Amniotic epithelial cell (primary cell): Measurements from ENCODE around the gene RNF130.
"Not testable (repeated sequence)": the region's sequence is repeated elsewhere in the genome, so short reads cannot be mapped to it uniquely, and the experiment has no call there.

Source experiments
- DNase-seq: peaks from one replicate; pipeline ENCODE4 v3.0.0-alpha.2; 2010; ENCODE audit warnings: low read depth

The RNF130 gene

GRCh38 chr5:180018347-180019060, 53.1 kb downstream of the RNF130 start:
- peak; percentile 51 for DNase-seq

DNA sequence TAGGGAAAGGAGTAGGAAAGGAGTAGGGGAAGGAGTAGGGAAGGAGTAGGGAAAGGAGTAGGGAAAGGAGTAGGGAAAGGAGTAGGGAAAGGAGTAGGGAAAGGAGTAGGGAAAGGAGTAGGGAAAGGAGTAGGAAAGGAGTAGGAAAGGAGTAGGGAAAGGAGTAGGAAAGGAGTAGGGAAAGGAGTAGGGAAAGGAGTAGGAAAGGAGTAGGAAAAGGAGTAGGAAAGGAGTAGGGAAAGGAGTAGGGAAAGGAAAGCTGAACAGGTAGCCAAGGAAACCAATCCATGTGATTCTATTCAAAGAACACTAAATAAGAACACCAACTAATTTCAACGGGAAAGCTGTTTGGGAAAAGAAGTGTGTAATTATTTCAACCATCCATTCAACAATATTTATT, 56.0 kb downstream of the RNF130 start:
- not testable (repeated sequence) for DNase-seq

DNA sequence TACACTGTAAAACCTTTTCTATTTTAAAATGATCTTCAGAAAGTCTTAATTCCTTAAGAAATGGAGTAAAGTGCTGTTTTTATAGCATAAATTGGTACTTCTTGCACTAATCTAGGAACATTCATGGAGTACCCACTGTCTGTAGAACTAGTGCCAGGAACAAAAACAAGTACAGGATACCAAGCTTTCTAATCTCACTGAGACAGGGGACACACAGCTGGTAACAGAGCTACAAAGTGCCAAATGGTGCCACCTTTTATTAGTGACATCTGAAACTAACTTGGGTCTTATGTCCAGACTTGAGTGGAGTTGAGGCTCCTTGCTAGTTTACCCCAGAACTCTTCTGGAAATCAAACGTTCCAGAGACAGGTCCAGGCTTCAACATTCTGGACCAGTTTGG, 57.9 kb downstream of the RNF130 start:
- DNase-seq, result no peak

DNA sequence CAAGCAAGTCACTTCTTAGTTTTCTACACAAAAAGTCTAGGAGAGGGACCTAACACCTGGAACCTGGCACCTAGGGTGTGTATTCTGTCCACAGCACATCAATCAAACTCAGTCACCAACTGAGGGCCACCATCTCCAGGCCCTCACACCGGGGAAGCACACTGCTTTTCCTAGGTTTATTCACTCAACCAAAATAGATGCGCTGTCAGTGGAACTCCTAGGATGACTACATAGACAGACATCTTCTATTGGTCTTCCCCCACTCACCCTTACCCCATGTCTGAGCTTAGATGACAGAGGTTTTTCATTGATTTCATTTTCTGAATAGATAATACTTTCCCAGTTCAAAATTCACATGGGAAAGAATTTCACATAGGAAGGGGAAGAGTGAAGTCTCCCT, 59.2 kb downstream of the RNF130 start:
- DNase-seq, result no peak

DNA sequence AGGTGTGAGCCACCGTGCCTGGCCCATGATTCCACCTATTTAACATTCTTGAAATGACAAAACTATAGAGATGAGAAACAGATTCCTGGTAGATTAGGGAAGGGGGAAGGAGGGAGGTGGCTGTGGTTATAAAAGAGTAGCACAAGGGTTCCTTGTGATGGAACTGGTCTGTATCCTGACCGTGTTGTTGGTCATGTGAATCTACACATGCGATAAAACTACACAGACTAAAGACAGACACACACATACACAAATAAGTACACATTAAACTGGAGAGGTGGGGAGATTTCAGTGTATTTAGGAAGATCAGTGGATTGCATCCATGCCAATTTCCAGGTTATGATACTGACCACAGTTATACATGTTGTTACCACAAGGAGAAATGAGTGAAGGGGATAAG, 60.9 kb downstream of the RNF130 start:
- no peak for DNase-seq

- DNase-seq, result no peak
Observed at GRCh38 chr5:180009581-180009980, 62.0 kb downstream of the RNF130 start.

- DNase-seq, result no peak
Observed at GRCh38 chr5:180008433-180008832, 63.1 kb downstream of the RNF130 start.

- no peak for DNase-seq
Observed at GRCh38 chr5:180007582-180007981, 64.0 kb downstream of the RNF130 start.

GRCh38 chr5:180006141-180006540, 65.4 kb downstream of the RNF130 start:
- DNase-seq, result peak; percentile 44

DNA sequence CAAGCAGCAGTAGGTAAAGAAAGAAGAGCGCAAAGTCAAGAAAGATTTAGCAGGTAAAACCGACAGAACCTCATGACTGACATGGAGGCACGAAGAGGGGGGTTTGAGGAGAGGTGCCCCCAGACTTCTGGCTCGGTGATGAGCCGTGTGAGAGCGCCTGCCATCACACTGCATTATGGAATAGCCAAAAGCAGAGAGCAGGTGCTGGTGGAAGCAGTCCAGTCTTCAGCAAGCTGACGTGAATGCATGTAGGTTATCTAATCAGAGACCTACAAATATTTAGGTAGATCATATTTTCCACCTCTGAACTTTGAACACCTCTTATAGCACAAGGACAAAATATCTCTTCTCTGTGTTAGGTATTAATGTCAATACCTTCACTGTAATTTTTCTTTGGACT, 68.4 kb downstream of the RNF130 start:
- DNase-seq, result no peak

DNA sequence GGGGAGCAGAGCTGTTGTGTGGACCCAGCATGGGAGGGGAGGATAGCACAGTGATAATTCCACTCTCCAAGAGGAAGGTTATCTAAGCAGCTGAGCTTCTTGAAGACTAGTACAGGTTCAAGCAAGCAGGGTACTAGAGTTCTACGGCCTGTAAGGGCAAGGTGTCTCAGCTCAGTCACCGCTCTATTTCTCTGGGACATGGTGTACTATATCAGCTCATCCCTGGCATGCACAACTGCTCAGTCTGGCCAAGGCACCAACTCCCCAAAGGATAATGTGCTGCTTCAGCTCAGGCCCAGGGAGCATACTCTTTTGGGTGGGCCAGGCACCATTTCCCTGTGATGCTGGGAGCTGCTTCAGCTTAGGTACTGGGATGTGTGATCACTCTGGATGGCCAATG, 69.8 kb downstream of the RNF130 start:
- DNase-seq, result no peak

- no peak for DNase-seq
Observed at GRCh38 chr5:180001136-180001535, 70.4 kb downstream of the RNF130 start.

DNA sequence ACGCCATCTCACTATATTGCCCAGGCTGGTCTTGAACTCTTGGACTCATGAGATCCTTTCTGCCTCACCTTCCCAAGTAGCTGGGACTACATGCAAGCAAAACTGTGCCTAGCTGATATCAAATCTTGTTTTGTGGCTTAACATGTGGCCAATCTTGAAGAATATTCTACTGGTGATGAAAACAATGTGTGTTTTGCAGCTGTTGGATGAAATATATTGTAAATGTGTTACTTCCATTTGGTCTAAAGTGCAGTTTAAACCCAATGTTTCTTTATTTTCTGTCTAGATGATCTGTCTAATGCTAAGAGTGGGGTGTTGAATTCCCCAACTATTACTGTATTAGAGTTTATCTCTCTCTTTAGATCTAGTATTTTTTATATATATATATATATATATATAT, 73.1 kb downstream of the RNF130 start:
- DNase-seq, result no peak

DNA sequence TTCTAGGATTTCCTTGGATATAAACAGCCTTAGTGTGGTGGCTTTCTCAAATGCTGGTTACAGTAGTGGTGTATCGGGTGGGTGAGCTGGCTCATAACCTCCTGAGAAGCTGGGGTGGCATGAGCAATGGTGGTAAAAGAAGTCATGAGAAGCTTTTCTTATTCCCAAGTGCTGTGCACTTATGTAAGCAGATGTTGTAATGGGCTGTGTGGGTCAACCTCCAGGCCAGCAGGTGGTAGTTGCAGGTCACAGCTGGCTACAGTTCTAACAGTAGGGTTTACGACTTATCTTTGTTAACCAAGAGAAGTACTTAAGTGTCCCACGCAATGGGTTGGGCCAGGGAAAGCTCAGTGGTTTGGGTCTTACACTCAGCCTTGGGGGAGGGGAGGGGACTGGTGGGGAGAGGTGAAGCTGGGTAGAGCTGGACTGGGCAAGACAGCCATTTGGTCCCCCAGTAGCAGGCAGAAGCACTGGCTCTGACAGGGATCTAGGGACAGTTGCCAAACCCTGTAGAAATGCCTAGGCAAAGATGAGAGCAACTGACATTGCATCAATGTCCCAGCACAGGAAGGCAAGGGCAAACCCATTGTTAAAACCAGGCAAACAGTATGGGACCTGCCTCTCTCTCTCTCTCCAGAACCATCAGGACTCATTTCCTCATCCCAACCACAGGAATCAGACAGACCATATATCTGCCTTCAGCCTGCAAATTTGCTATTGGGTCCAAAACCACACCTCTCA, 76.8 kb downstream of the RNF130 start:
- no peak for DNase-seq

- DNase-seq, result not testable (repeated sequence)
Observed at GRCh38 chr5:179992855-179993254, 78.7 kb downstream of the RNF130 start.

DNA sequence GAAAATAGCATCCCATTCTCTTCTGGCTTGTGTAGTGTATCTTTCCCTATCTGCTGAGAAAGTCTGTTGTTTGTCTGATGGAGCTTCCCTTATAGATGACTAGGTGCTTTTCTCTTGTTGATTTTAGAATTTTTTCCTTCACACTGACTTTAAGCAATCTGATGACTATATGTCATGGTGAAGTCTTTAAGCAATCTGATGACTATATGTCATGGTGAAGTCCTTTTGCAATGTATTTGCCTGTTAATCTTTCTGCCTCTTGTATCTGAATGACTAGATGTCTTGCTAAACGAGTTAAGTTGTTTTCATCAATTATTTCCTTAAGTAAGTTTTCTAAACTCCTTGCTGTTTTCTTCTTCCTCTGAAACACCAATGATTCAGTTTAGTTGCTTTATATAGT, 80.5 kb downstream of the RNF130 start:
- DNase-seq, result no peak

- not testable (repeated sequence) for DNase-seq
Observed at GRCh38 chr5:179990525-179990924, 81.0 kb downstream of the RNF130 start.

GRCh38 chr5:179986328-179986727, 85.2 kb downstream of the RNF130 start:
- DNase-seq, result peak; percentile 38

DNA sequence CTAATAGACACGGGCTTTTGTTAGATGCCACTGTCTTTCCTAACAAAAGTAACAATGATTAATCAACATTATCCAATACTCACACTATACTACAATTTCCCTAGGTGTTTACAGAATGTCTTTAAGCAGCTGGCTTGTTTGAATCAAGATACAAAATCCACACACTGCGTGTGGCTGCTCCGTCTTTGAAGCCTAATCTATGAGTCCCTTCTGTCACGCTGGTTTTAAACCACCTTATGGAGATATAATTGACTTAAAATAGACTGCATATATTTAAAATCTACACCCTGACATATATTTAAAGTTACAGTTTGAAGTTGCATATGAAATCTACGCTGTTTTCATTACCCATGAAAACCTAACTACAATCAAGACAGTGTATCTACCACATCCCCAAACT, 89.9 kb downstream of the RNF130 start:
- no peak for DNase-seq

DNA sequence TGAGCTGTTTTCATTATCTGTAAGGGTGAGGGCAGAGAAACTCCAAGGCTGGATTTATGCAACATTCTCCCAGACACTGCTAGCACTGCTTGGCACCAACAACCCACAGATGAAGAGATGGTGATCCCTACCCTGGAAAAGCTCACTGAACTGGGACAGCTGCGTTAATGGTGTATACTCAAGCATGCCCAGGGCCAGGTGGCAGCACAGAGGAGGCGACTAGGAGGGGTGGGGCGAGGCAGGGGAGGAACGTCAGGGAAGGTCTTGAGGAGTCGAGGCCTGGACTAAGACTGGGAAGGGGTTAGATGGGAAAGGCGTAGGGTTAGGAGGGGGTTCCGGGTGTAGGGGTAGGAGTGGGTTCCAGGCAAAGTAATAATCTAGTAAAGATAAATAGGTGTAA, 90.8 kb downstream of the RNF130 start:
- DNase-seq, result no peak

DNA sequence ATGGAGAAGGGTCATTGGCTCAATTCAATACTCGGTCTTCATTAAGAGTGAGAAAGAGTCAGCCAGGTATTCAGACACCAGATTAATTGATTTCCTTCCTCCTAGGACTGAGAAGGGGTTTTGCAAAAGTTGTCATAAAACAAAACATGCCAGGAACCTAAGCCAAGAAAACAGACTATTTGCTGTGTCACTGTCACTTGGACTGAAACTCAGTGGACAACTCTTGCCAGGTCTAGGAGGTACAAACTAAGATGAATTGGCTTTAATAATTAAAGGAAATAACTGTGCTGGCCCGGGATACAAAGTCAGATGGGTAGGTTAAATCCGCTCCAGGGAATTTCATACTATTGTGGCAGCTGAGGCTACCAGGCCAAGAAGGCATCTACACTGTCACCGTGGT, 92.8 kb downstream of the RNF130 start:
- DNase-seq, result no peak

- no peak for DNase-seq
Observed at GRCh38 chr5:179975713-179976134, 95.8 kb downstream of the RNF130 start.

GRCh38 chr5:179974946-179975712, 96.4 kb downstream of the RNF130 start:
- DNase-seq, result peak; percentile 13
